GM12878 (cell line): ENCODE data around the gene ASIC3. TPM values are rescaled to one million over a fixed set of nuclear protein-coding genes. Genes with fewer than 3 reads are reported as not detected.

Source experiments
- ATF7 ChIP-seq: fragments of 450-650 bp; IDR thresholded peaks from 2 replicates; pipeline ENCODE4 v1.6.1; 2016; ENCODE audit warnings: low read depth, mild to moderate bottlenecking
- BMI1 ChIP-seq: fragments of 450-650 bp; IDR thresholded peaks from 2 replicates; pipeline ENCODE4 v1.6.1; 2016; ENCODE audit warnings: mild to moderate bottlenecking, moderate library complexity, borderline replicate concordance
- CHD1 ChIP-seq: IDR thresholded peaks from 2 replicates; pipeline ENCODE4 v1.6.1; 2012; ENCODE audit warnings: low read depth, low read length, improper control_type of control experiment
- CREB1 ChIP-seq: IDR thresholded peaks from 2 replicates; pipeline ENCODE4 v1.6.1; 2012; ENCODE audit warnings: low read depth, mild to moderate bottlenecking, inconsistent platforms
- ESRRA ChIP-seq: IDR thresholded peaks from 2 replicates; pipeline ENCODE4 v1.6.1; 2012; ENCODE audit warnings: mild to moderate bottlenecking, low read length, improper control_type of control experiment
- ETV6 ChIP-seq, 2 experiments: fragments of 450-650 bp in 1 of 2; IDR thresholded peaks in 1 of 2; conservative IDR thresholded peaks in 1 of 2; 2 replicates each; pipeline ENCODE4 v1.6.1; 2014; ENCODE audit warnings: antibody characterized with exemption in 1 of 2, borderline replicate concordance in 1 of 2, low read depth in 1 of 2, mild to moderate bottlenecking in 1 of 2, moderate library complexity in 1 of 2
- FOXM1 ChIP-seq: IDR thresholded peaks from 2 replicates; pipeline ENCODE4 v1.6.1; 2012; ENCODE audit warnings: low read depth, mild to moderate bottlenecking, inconsistent platforms, low read length, moderate library complexity
- GABPA ChIP-seq: IDR thresholded peaks from 2 replicates; pipeline ENCODE4 v1.6.1; 2014; ENCODE audit warnings: antibody characterized with exemption, low read depth, mild to moderate bottlenecking, inconsistent platforms
- KAT2A ChIP-seq: conservative IDR thresholded peaks from 2 replicates; pipeline ENCODE4 v1.6.1; 2011; ENCODE audit warnings: low read depth, low read length; ENCODE audit not compliant: control insufficient read depth
- MYB ChIP-seq: fragments of 150-350 bp; IDR thresholded peaks from 2 replicates; pipeline ENCODE4 v1.6.1; 2014; ENCODE audit warnings: mild to moderate bottlenecking, low read depth, low read length, borderline replicate concordance
- NFXL1 ChIP-seq: fragments of 450-650 bp; IDR thresholded peaks from 2 replicates; pipeline ENCODE4 v1.6.1; 2017; ENCODE audit warnings: antibody characterized with exemption, mild to moderate bottlenecking, borderline replicate concordance
- NFYA ChIP-seq: IDR thresholded peaks from 2 replicates; pipeline ENCODE4 v1.6.1; 2011; ENCODE audit warnings: low read depth, mild to moderate bottlenecking, low read length, improper control_type of control experiment, borderline replicate concordance
- NRF1 ChIP-seq: conservative IDR thresholded peaks from 2 replicates; pipeline ENCODE4 v1.6.1; 2011; ENCODE audit warnings: mild to moderate bottlenecking, low read depth, low read length, improper control_type of control experiment
- PAX8 ChIP-seq: fragments of 450-650 bp; IDR thresholded peaks from 2 replicates; pipeline ENCODE4 v1.6.1; 2017; ENCODE audit warnings: mild to moderate bottlenecking, moderate library complexity
- RB1 ChIP-seq: fragments of 450-650 bp; formaldehyde crosslinking; IDR thresholded peaks from 2 replicates; pipeline ENCODE4 v1.6.1; 2017; ENCODE audit warnings: mild to moderate bottlenecking, borderline replicate concordance
- RFX5 ChIP-seq: IDR thresholded peaks from 2 replicates; pipeline ENCODE4 v1.6.1; 2011; ENCODE audit warnings: low read depth, low read length, improper control_type of control experiment
- STAT3 ChIP-seq: IDR thresholded peaks from 2 replicates; pipeline ENCODE4 v1.6.1; 2011; ENCODE audit warnings: low read depth, low read length, improper control_type of control experiment
- TARDBP ChIP-seq: IDR thresholded peaks from 2 replicates; pipeline ENCODE4 v1.6.1; 2016; ENCODE audit warnings: borderline replicate concordance
- YBX1 ChIP-seq: fragments of 450-650 bp; IDR thresholded peaks from 2 replicates; pipeline ENCODE4 v1.6.1; 2016; ENCODE audit warnings: antibody characterized with exemption
- ZNF24 ChIP-seq: fragments of 450-650 bp; IDR thresholded peaks from 2 replicates; pipeline ENCODE4 v1.6.1; 2017; ENCODE audit warnings: antibody characterized with exemption, mild to moderate bottlenecking
- ZZZ3 ChIP-seq: IDR thresholded peaks from 2 replicates; pipeline ENCODE4 v1.6.1; 2011; ENCODE audit warnings: low read depth; ENCODE audit not compliant: control insufficient read depth, insufficient read length
- polyA plus RNA-seq, 11 experiments: library from polyadenylated mRNA; depleted of rRNA in 4 of 11; unstranded in 6 of 11; stranded (reverse) in 5 of 11; fragments of >200 nt; fragmentation: Nextera tagmentation in 4 of 11; fragmentation: Illumina TruSeq in 1 of 11; extraction: Ambion mirVana in 4 of 11; extraction: Trizol in 1 of 11; gene quantifications; 1 replicate in 1 of 11; 2 replicates in 10 of 11; pipeline versions ENCODE4 v1.2.1 to v1.2.3, GENCODE V29; 2011 to 2016; ENCODE audit warnings: inconsistent platforms in 2 of 11, missing spikeins in 2 of 11, low read depth in 1 of 11
- total RNA-seq, 4 experiments: library from RNA; depleted of rRNA in 3 of 4; stranded (reverse); fragments of >200 nt in 3 of 4; fragmentation: Illumina TruSeq in 1 of 4; extraction: Trizol in 1 of 4; gene quantifications; 2 replicates each; pipeline versions ENCODE4 v1.2.1 to v1.2.3, GENCODE V29; 2013 to 2021
- TF ChIP-seq, protein P1 (sequence below): IDR thresholded peaks from 2 replicates; pipeline ENCODE4 v1.6.1; 2012; ENCODE audit warnings: mild to moderate bottlenecking, low read depth, low read length
- TF ChIP-seq, protein P2 (sequence below): fragments of 450-650 bp; formaldehyde crosslinking; IDR thresholded peaks from 2 replicates; pipeline ENCODE4 v1.5.0; 2022; ENCODE audit warnings: mild to moderate bottlenecking, missing genetic modification characterization
- TF ChIP-seq, protein P3 (sequence below): IDR thresholded peaks from 2 replicates; pipeline ENCODE4 v1.6.1; 2011; ENCODE audit warnings: borderline replicate concordance, low read depth, mild to moderate bottlenecking, moderate library complexity, mixed read lengths, low read length; ENCODE audit not compliant: insufficient read depth; ENCODE audit errors: extremely low read length

Gene ASIC3
- total and polyA plus RNA-seq, 10 of the 15 experiments (the other 5 are each of a cell fraction or from before 2014, with no cell fraction given) = 0.07 to 1.0 (median 0.44) TPM; not detected in 4

DNA sequence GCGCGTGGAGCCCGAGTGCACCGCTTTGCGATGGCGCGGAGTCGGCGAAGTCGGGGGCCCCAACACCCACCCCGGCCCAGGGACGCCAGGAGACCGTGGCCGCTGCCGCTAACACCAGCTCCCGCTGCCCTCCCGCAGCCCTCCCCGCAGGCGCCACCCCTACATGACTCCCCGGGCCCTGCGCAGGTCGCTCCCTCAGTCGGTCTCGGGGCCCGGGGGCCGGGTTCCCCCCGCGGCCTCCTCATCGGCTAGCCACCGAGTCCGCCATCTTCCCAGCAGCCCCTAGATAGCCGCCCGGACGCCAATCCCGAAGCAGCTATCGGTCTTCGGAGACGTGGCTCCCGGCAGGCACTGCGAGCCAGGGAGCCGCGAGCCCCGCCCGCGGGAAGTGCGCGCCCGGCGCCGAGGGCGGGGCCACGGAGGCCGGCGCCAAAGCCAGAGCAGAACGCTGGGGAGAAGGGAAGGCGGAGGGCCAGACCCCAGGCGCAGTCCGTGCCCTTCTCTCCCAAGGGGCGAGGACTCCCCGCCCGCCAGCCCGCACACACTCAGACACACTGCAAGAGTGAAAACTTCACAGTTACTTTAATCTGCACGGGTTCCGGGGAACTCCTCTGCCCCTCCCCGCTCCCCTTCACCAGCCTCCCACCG lies 32.3 kb downstream of the ASIC3 start, which contains the start of gene FASTK (continued):
- TF ChIP-seq RFX5 (no peak), CREB1 (no peak), ZNF24 (no peak), PAX8 (no peak), YBX1 (no peak), STAT3 (no peak), BMI1 (no peak), GABPA (no peak), ESRRA (no peak; the same call in 1 of the 2 replicates), KAT2A (no peak), NFXL1 (no peak), RB1 (peak; percentile 89; the same call in 1 of the 2 replicates), MYB (no peak), TARDBP (0 out of 2 replicates have a peak, but pooled peaks have one; percentile 54), NRF1 (0 out of 2 replicates have a peak, but pooled peaks have one; percentile 22), ATF7 (no peak), CHD1 (0 out of 2 replicates have a peak, but pooled peaks have one; percentile 55), ZZZ3 (no peak), ETV6 (conservative IDR thresholded peaks at IDR 0.05 in 1 of 2, IDR thresholded peaks at IDR 0.05 in 1 of 2; ENCODE audit: borderline replicate concordance in 1 of 2, low read depth in 1 of 2) (no peak), NFYA (no peak), FOXM1 (no peak)
- TF ChIP-seq, protein P1, sequence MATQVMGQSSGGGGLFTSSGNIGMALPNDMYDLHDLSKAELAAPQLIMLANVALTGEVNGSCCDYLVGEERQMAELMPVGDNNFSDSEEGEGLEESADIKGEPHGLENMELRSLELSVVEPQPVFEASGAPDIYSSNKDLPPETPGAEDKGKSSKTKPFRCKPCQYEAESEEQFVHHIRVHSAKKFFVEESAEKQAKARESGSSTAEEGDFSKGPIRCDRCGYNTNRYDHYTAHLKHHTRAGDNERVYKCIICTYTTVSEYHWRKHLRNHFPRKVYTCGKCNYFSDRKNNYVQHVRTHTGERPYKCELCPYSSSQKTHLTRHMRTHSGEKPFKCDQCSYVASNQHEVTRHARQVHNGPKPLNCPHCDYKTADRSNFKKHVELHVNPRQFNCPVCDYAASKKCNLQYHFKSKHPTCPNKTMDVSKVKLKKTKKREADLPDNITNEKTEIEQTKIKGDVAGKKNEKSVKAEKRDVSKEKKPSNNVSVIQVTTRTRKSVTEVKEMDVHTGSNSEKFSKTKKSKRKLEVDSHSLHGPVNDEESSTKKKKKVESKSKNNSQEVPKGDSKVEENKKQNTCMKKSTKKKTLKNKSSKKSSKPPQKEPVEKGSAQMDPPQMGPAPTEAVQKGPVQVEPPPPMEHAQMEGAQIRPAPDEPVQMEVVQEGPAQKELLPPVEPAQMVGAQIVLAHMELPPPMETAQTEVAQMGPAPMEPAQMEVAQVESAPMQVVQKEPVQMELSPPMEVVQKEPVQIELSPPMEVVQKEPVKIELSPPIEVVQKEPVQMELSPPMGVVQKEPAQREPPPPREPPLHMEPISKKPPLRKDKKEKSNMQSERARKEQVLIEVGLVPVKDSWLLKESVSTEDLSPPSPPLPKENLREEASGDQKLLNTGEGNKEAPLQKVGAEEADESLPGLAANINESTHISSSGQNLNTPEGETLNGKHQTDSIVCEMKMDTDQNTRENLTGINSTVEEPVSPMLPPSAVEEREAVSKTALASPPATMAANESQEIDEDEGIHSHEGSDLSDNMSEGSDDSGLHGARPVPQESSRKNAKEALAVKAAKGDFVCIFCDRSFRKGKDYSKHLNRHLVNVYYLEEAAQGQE = 0 out of 2 replicates have a peak, but pooled peaks have one; percentile 5
- TF ChIP-seq, protein P2, sequence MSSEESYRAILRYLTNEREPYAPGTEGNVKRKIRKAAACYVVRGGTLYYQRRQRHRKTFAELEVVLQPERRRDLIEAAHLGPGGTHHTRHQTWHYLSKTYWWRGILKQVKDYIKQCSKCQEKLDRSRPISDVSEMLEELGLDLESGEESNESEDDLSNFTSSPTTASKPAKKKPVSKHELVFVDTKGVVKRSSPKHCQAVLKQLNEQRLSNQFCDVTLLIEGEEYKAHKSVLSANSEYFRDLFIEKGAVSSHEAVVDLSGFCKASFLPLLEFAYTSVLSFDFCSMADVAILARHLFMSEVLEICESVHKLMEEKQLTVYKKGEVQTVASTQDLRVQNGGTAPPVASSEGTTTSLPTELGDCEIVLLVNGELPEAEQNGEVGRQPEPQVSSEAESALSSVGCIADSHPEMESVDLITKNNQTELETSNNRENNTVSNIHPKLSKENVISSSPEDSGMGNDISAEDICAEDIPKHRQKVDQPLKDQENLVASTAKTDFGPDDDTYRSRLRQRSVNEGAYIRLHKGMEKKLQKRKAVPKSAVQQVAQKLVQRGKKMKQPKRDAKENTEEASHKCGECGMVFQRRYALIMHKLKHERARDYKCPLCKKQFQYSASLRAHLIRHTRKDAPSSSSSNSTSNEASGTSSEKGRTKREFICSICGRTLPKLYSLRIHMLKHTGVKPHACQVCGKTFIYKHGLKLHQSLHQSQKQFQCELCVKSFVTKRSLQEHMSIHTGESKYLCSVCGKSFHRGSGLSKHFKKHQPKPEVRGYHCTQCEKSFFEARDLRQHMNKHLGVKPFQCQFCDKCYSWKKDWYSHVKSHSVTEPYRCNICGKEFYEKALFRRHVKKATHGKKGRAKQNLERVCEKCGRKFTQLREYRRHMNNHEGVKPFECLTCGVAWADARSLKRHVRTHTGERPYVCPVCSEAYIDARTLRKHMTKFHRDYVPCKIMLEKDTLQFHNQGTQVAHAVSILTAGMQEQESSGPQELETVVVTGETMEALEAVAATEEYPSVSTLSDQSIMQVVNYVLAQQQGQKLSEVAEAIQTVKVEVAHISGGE (CRISPR knock-in tag) = no peak
- TF ChIP-seq, protein P3, sequence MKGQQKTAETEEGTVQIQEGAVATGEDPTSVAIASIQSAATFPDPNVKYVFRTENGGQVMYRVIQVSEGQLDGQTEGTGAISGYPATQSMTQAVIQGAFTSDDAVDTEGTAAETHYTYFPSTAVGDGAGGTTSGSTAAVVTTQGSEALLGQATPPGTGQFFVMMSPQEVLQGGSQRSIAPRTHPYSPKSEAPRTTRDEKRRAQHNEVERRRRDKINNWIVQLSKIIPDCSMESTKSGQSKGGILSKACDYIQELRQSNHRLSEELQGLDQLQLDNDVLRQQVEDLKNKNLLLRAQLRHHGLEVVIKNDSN = no peak
